Measurements from ENCODE around the gene PTAR1.

- no peak for TF ChIP-seq EZH2 (IDR thresholded peaks at IDR 0.05; ENCODE audit: borderline replicate concordance, low read length)
- no peak for TF ChIP-seq CTCF (conservative IDR thresholded peaks at IDR 0.05 in 1 of 2, IDR thresholded peaks at IDR 0.05 in 1 of 2; ENCODE audit: extremely low read depth in 1 of 2, insufficient read depth in 1 of 2, low read depth in 1 of 2, low read length in 2 of 2)
Measured at GRCh38 chr9:69797675-69798074, 37.9 kb upstream of the PTAR1 start.

Measured in mammary epithelial cell (primary cell).